ENCODE measurements around the gene HAPSTR1.

The HAPSTR1 gene

GRCh38 chr16:9124444-9124843 lies 33.0 kb downstream of the HAPSTR1 start:
- no peak for DNase-seq

DNA sequence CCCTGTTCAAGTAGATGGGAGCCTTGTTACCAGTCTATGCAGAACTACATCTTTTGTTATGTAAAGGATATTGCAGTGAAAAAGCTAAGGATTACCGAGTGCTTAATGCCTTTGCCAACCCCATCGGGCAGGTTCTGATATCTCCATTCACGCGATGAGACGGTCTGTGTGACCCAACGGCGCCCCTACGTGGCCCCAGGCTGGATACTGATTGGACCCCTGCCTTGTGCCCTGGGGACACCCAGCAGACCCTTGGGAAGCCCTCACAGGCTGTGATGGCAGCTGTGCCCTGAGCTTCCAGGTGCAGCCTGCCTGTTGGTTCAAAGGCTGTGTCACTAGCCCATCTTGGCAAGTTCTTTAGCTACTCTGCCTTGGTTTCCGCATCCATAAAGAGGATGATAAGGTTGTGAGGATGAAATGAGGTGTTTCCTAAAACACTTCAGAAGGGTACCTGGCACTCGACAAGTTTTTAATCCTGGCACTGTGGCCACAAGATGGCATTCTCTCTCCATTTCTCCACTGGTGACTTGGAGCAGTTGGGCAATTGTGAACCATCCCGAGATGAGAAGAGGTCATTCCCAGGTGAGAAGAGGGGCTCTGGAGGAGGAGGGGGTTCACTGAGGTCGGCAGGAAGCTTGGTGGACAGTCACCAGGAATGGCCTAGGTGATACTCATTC lies 33.6 kb downstream of the HAPSTR1 start:
- DNase-seq: no peak

- no peak for DNase-seq
Measured at GRCh38 chr16:9125658-9126505, 34.4 kb downstream of the HAPSTR1 start.

DNA sequence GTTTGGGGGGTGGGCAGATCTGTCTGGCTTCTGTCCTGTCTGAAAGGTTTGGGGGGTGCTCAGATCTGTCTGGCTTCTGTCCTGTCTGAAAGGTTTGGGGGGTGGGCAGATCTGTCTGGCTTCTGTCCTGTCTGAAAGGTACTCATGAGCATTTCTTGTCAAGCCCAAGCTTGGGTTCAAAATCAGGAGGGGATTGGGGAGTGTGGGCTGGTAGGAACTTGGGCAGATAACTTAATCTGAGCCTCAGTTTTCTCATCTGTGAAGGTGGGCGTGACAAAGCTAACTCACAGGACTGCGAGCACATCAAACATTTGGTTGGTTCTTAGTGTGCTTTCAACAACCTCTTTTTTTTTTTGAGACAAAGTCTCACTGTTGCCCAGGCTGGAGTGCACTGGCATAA lies 35.2 kb downstream of the HAPSTR1 start:
- no peak for DNase-seq

- DNase-seq: no peak
Measured at GRCh38 chr16:9128346-9129342, 37.2 kb downstream of the HAPSTR1 start.

GRCh38 chr16:9134306-9134705 lies 42.9 kb downstream of the HAPSTR1 start:
- DNase-seq: no peak

DNA sequence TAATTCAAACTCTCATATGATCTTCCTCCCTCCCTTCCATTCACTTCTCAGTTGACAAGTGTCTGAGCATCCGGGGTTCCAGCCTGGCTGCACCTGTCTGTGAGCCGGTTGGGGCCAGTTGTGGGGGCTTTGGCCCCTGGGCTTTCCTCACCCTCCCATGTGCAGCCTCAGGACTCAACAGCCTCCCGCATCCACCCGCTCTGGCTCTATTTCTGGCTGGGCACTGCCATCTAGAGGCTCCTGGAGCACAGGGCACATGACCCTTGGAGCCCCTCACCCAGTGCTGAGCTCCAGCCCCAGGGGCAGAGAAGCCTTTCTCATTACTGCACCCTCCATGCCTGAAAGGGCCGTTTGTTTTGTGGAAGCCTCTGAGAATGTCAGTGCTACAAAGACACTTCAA lies 43.3 kb downstream of the HAPSTR1 start:
- peak; percentile 76 for DNase-seq

DNA sequence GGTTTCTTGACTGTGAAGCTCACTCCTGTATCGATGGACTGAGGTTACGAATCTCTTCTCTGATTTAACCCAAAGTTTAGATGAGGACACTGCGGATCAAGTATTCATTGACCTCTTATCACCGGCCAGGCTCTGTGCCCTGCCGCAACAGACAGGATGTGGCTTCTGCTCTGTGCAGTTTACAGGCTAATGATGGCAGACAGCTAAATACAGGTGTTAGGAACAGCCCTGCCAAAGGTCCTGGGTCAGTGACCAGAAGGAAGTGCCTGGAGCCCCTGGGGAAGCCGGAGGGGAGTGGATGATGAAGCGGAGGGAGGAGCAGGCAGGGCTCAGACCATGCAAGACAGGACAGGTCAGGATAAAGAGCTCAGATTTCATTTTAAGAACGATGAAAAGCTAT lies 44.4 kb downstream of the HAPSTR1 start:
- no peak for DNase-seq

DNA sequence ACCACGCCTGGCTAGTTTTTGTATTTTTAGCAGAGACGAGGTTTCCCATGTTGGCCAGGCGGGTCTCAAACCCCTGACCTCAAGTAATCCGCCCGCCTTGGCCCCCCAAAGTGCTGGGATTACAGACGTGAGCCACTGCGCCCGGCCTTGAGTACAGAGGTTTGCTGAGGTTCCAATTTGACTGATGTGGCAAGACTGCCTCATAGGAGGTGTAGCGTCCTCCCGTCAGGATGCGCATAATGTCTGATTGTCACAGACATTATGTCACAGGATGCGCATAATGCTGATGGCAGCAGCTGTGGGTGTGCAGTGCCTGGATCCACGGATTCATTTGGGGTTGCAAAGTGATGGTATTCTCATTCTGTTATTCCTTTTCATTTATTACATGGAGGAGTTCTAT lies 45.2 kb downstream of the HAPSTR1 start:
- DNase-seq: no peak

DNA sequence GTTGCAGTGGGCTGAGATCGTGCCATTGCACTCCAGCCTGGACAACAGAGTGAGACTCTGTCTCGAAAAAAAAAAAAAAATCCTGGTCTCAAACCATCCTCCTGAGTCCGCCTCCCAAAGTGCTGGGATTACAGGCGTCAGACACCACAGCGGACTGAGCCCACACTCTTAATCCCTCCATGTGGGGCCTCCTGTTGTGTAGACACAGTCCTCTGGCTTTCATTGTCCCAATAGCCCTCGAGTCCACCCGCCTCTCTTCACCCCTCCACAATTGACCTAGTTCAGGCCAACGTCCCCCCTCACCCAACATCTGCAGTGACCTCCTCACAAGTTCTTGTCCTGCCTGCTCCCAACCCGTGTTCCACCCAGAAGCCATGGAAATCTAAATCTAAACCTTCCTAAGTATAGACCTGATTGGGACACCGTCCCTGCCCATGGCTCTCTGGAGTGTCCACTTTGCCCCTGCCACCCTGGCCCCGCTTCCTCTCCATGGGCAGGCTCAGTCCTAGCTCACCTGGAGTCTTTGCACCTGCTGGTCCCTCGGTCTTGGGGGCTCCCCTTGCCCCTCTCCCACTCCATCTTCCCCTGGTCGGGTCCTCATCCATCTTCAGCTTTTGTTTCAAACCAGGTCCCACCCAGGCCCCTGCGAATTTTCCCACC lies 46.7 kb downstream of the HAPSTR1 start:
- DNase-seq: peak; percentile 47

DNA sequence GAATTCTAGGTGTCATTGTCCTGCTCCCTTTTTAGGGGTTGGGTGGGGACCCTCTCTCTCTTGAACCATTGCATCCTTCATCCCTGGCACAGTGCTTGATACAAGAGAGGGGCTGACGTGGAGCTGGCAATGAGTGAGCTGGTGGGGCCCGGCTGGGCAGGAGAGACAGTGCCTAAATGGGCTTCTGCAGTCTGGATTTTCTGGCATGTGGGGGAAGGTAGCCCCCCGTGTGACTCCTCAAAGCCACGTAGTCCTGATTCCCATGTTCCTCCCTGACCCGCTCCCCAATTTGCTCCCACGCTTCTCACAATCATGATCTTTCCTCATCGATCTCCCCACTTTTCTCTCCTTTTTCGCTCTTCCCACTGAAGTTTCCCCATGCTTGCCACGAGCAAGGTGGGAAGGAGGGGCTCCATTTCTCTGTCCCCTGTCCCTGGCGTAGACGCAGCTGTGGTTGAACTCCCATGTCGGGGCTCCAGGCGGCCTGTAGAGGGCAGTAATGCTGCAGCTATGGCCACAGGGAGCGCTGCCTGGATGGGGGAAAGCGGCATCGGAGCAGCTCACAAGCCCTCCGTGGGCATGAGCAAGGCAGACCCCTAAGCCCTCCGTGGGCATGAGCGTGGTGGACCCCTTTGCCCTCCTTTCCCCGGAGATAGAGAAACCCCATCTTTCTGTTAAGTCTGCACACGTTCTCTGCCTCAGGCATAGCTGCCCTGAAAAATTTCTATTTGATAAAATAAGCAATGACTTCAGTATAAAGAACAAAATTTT lies 47.5 kb downstream of the HAPSTR1 start:
- peak; percentile 88 for DNase-seq

- DNase-seq: peak; percentile 75
Measured at GRCh38 chr16:9139965-9140364, 48.5 kb downstream of the HAPSTR1 start.

Data from NCI-H82 (cell line).